ENCODE measurements around the gene RYR1. TPM values are rescaled to one million over a fixed set of nuclear protein-coding genes. Genes with fewer than 3 reads are reported as not detected.

The RYR1 gene
- total and polyA plus RNA-seq, 11 donors = 0.44 to 2.1 (median 0.86) TPM

GRCh38 chr19:38444026-38444425, 10.5 kb downstream of the RYR1 start:
- TF ChIP-seq POLR2A (IDR thresholded peaks at IDR 0.05) (no peak), CTCF (IDR thresholded peaks at IDR 0.05) (no peak)

GRCh38 chr19:38445362-38445761, 11.9 kb downstream of the RYR1 start:
- Histone ChIP-seq H3K4me1 (no peaks in the 10 kb centered on the region), H3K4me3 (no peak overlapping the region), H3K36me3 (no peaks in the 10 kb centered on the region), H3K27ac (no peak overlapping the region), H3K9me3 (no peaks in the 10 kb centered on the region), H3K27me3 (peaks cover 0 to 10% (median 0%) of the 10 kb centered on the region in 9 donors)
- ATAC-seq = no peak
- intact Hi-C loops (cut with DNase I) = no loop called here
- 88 to 94% (median 92%) methylated on average over 7 of the region's 7 CpGs for WGBS, 4 donors
- no peak for DNase-seq
- no peak for TF ChIP-seq POLR2A (IDR thresholded peaks at IDR 0.05)
- TF ChIP-seq CTCF (IDR thresholded peaks at IDR 0.05) = no peak

More at GRCh38 chr19:38444026-38444425, 10.5 kb downstream of the RYR1 start:
- intact Hi-C loops (cut with DNase I) = no loop called here
- Histone ChIP-seq H3K36me3 (no peaks in the 10 kb centered on the region), H3K27ac (no peak overlapping the region), H3K27me3 (peaks cover 0 to 10% (median 0%) of the 10 kb centered on the region in 9 donors), H3K9me3 (no peaks in the 10 kb centered on the region), H3K4me1 (no peaks in the 10 kb centered on the region), H3K4me3 (no peak overlapping the region)
- 76 to 87% (median 83%) methylated on average over 7 of the region's 7 CpGs for WGBS, 4 donors
- ATAC-seq (no peak), DNase-seq (no peak)

GRCh38 chr19:38448225-38448624, 14.7 kb downstream of the RYR1 start:
- DNase-seq (no peak), ATAC-seq (no peak)
- TF ChIP-seq CTCF (IDR thresholded peaks at IDR 0.05) (no peak), POLR2A (IDR thresholded peaks at IDR 0.05) (no peak)
- Histone ChIP-seq H3K9me3 (no peaks in the 10 kb centered on the region), H3K27me3 (no peaks in the 10 kb centered on the region), H3K4me3 (no peak overlapping the region), H3K36me3 (no peaks in the 10 kb centered on the region), H3K4me1 (no peaks in the 10 kb centered on the region), H3K27ac (no peak overlapping the region)
- WGBS, 4 donors = 90 to 94% (median 93%) methylated on average over 9 of the region's 9 CpGs
- intact Hi-C loops (cut with DNase I) = no loop called here

GRCh38 chr19:38449518-38449917, 16.0 kb downstream of the RYR1 start:
- no peak for TF ChIP-seq CTCF (IDR thresholded peaks at IDR 0.05)
- TF ChIP-seq POLR2A (IDR thresholded peaks at IDR 0.05) = no peak
- Histone ChIP-seq H3K9me3 (no peaks in the 10 kb centered on the region), H3K4me3 (no peak overlapping the region), H3K4me1 (no peaks in the 10 kb centered on the region), H3K36me3 (no peaks in the 10 kb centered on the region), H3K27ac (no peak overlapping the region), H3K27me3 (no peaks in the 10 kb centered on the region)
- DNase-seq (no peak), ATAC-seq (no peak)
- intact Hi-C loops (cut with DNase I) = no loop called here
- 78 to 84% (median 82%) methylated on average over 5 of the region's 5 CpGs for WGBS, 4 donors
